Osteocyte (in vitro differentiated cells): ENCODE results near the gene ENAH. TPM values are rescaled to one million over a fixed set of nuclear protein-coding genes. Genes with fewer than 3 reads are reported as not detected.

Experiments used
- DNase-seq: peaks from one replicate; pipeline ENCODE4 v3.0.0; 2021; ENCODE audit warnings: mixed read lengths; ENCODE audit not compliant: unreplicated experiment; ENCODE audit errors: extremely low spot score
- H3K27ac Mint-ChIP-seq: one replicate; pipeline ENCODE4 v1.8.0; 2021; ENCODE audit warnings: mild to moderate bottlenecking, mixed read lengths; ENCODE audit not compliant: unreplicated experiment
- H3K27me3 Mint-ChIP-seq: one replicate; pipeline ENCODE4 v1.8.0; 2021; ENCODE audit warnings: mixed read lengths; ENCODE audit not compliant: unreplicated experiment
- H3K36me3 Mint-ChIP-seq: one replicate; pipeline ENCODE4 v1.8.0; 2021; ENCODE audit warnings: mixed read lengths; ENCODE audit not compliant: unreplicated experiment
- H3K4me1 Mint-ChIP-seq: one replicate; pipeline ENCODE4 v1.8.0; 2021; ENCODE audit warnings: mixed read lengths; ENCODE audit not compliant: unreplicated experiment
- H3K4me3 Mint-ChIP-seq: one replicate; pipeline ENCODE4 v1.8.0; 2021; ENCODE audit warnings: mild to moderate bottlenecking, moderate library complexity, mixed read lengths; ENCODE audit not compliant: unreplicated experiment
- H3K9me3 Mint-ChIP-seq: one replicate; pipeline ENCODE4 v1.8.0; 2021; ENCODE audit warnings: mixed read lengths; ENCODE audit not compliant: unreplicated experiment
- CTCF ChIP-seq: fragments of 200-600 bp; sonication (generic); IDR thresholded peaks from 2 replicates; pipeline ENCODE4 v1.5.0; 2021; ENCODE audit warnings: antibody characterized with exemption, mild to moderate bottlenecking, moderate library complexity
- total RNA-seq: library from RNA; stranded (reverse); gene quantifications from 2 replicates; pipeline ENCODE4 v1.2.1, GENCODE V29; 2021

ENAH gene
- total RNA-seq, 1 donor from 2014 or later = 232 TPM

DNA sequence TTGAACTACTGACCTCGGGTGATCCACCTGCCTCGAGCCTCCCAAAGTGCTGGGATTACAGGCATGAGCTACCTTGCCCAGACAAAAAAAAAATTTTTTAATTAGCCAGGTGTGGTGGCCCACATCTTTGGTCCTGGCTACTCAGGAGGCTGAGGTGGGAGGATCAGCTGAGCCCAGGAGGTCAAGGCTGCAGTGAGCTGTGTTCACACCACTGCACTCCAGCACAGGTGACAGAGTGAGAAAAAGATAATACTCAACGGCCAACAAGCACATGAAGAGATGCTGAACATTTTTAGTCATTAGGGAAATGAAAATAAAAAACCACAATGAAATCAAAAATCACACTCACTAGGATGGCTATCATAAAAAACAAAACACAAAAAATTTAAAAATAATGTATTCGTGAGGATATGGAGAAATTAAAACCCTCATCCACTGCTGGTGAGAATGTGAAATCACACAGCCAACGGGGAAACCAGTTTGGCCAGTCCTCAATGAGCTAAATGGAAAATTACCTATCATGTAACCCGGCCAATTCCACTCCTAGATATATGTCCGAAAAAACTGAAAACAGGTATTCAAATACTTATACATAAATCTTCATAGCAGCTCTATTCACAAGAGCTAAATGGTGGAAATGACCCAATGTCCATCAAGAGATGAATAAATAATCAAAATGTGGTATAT is 41.2 kb downstream of the ENAH start:
- Mint-ChIP-seq H3K27me3 (no peaks in the 10 kb centered on the region), H3K4me1 (peaks cover 68% of the 10 kb centered on the region), H3K36me3 (peaks cover 8% of the 10 kb centered on the region), H3K9me3 (peaks cover 3% of the 10 kb centered on the region), H3K27ac (peak overlapping the region; percentile 89), H3K4me3 (no peak overlapping the region)
- DNase-seq = no peak
- TF ChIP-seq CTCF = no peak

DNA sequence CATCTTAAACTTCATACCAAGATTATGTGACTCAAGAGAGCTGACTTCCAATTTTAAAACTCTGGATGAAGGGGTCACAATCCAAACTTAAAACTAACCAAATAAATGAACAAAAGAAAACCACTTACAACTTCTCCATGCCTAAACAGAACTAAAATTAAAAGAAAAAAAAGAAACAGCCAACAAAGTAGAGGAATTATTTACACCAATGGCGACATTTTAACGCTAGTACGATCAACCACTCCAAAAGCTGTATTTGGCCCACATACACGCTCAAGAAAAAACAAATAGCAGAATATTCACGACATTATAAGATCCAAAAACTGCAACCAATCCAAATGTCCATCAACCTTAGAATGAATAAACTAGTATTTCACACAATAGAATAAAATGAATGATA is 42.4 kb downstream of the ENAH start:
- H3K36me3 Mint-ChIP-seq = peaks cover 8% of the 10 kb centered on the region
- H3K4me1 Mint-ChIP-seq = peaks cover 67% of the 10 kb centered on the region
- TF ChIP-seq CTCF = no peak
- H3K4me3 Mint-ChIP-seq = no peak overlapping the region
- peak overlapping the region; percentile 67 for H3K27ac Mint-ChIP-seq
- peaks cover 3% of the 10 kb centered on the region for H3K9me3 Mint-ChIP-seq
- no peaks in the 10 kb centered on the region for H3K27me3 Mint-ChIP-seq
- no peak for DNase-seq

DNA sequence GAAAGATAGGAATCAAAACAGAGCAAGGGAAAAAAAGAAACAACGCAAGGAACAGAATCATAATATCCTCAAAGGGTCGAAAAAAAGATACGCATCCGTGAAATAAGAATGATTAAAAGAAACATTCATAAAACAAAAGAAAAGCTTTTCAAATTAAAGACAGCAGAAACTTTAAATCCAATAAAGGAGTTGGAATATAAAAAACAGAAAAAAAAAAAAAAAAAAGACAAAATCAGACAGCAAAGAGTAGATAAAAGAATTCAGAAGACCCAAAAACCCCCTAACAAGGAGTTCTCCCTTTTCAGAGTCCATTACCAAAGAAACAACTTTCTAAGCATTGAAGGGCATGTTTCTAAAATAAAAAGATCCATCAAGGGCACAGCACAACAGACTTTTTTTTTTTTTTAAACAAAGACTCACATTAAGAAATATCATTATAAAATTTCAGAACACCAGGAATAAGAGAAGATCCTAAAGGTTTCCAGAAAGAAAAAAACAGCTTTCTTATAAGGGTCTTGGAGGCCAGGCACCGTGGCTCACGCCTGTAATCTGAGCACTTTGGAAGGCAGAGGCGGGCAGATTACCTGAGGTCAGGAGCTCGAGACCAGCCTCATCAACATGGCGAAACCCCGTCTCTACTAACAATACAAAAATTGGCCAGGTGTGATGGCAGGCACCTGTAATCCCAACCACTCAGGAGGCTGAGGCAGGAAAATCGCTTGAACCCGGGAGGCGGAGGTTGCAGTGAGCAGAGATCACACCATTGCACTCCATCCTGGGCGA is 44.7 kb downstream of the ENAH start:
- Mint-ChIP-seq H3K27ac (peak overlapping the region; percentile 79), H3K36me3 (peaks cover 8% of the 10 kb centered on the region), H3K4me1 (peaks cover 75% of the 10 kb centered on the region), H3K4me3 (no peak overlapping the region), H3K27me3 (no peaks in the 10 kb centered on the region), H3K9me3 (peaks cover 3% of the 10 kb centered on the region)
- no peak for TF ChIP-seq CTCF
- no peak for DNase-seq

- H3K4me3 Mint-ChIP-seq = no peak overlapping the region
- TF ChIP-seq CTCF = no peak
- H3K27ac Mint-ChIP-seq = peak overlapping the region; percentile 79
- no peaks in the 10 kb centered on the region for H3K27me3 Mint-ChIP-seq
- H3K9me3 Mint-ChIP-seq = peaks cover 3% of the 10 kb centered on the region
- peaks cover 76% of the 10 kb centered on the region for H3K4me1 Mint-ChIP-seq
- no peak for DNase-seq
- H3K36me3 Mint-ChIP-seq = peaks cover 8% of the 10 kb centered on the region
Observed at GRCh38 chr1:225607355-225607754, 45.6 kb downstream of the ENAH start.
